ENCODE results near the gene HSF2BP. TPM values are rescaled to one million over a fixed set of nuclear protein-coding genes. Genes with fewer than 3 reads are reported as not detected.

The HSF2BP gene
- total RNA-seq, 6 experiments from 2014 or later: 0.33 to 0.90 (median 0.59) TPM

GRCh38 chr21:43639470-43640353 is 19.6 kb downstream of the HSF2BP start:
- H3K36me3 Mint-ChIP-seq (ENCODE audit: low read depth): no peaks in the 10 kb centered on the region
- TF ChIP-seq, protein P1, sequence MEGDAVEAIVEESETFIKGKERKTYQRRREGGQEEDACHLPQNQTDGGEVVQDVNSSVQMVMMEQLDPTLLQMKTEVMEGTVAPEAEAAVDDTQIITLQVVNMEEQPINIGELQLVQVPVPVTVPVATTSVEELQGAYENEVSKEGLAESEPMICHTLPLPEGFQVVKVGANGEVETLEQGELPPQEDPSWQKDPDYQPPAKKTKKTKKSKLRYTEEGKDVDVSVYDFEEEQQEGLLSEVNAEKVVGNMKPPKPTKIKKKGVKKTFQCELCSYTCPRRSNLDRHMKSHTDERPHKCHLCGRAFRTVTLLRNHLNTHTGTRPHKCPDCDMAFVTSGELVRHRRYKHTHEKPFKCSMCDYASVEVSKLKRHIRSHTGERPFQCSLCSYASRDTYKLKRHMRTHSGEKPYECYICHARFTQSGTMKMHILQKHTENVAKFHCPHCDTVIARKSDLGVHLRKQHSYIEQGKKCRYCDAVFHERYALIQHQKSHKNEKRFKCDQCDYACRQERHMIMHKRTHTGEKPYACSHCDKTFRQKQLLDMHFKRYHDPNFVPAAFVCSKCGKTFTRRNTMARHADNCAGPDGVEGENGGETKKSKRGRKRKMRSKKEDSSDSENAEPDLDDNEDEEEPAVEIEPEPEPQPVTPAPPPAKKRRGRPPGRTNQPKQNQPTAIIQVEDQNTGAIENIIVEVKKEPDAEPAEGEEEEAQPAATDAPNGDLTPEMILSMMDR (IDR thresholded peaks at IDR 0.05): no peak
- H3K27me3 Mint-ChIP-seq (ENCODE audit: insufficient read depth): peaks cover 1% of the 10 kb centered on the region; the same call in 1 of the 2 replicates
- DNase-seq: peak; percentile 45
- H3K4me3 Mint-ChIP-seq: no peak overlapping the region
- peaks cover 23% of the 10 kb centered on the region for H3K4me1 Mint-ChIP-seq (ENCODE audit: low read depth)
- H3K9me3 Mint-ChIP-seq: no peaks in the 10 kb centered on the region
- H3K27ac Mint-ChIP-seq: no peak overlapping the region

DNA sequence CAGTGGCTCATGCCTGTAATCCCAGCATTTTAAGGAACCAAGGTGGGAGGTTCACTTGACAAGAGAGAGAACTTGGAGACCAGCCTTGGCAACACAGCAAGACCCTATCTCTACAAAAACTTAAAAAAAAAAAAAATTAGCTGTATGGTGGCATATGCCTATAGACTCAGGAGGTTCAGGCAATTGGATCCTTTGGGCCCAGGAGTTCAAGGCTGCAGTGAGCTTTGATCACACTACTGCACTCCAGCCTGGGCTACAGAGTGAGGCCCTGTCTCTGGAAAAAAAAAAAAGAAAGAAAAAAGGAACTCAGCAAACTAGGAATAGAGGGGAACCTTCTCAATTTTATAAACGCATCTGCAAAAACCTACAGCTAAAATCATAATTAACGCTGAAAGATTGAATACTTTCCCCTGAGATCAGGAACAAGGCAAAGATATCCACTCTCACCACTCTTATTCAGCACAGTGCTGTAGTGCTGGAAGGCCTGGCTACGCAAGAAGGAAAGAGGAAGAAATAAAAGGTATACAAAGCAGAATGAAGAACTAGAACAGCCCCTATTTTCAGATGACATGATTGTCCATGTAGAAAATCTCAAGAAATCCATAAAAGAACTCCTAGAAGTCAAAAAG is 21.6 kb downstream of the HSF2BP start:
- no peaks in the 10 kb centered on the region for H3K9me3 Mint-ChIP-seq
- TF ChIP-seq, protein P1 (IDR thresholded peaks at IDR 0.05): no peak
- H3K27me3 Mint-ChIP-seq (ENCODE audit: insufficient read depth): peaks cover 3% of the 10 kb centered on the region
- H3K27ac Mint-ChIP-seq: no peak overlapping the region
- H3K4me3 Mint-ChIP-seq: no peak overlapping the region
- H3K4me1 Mint-ChIP-seq (ENCODE audit: low read depth): peaks cover 19% of the 10 kb centered on the region
- DNase-seq: no peak
- no peaks in the 10 kb centered on the region for H3K36me3 Mint-ChIP-seq (ENCODE audit: low read depth)

DNA sequence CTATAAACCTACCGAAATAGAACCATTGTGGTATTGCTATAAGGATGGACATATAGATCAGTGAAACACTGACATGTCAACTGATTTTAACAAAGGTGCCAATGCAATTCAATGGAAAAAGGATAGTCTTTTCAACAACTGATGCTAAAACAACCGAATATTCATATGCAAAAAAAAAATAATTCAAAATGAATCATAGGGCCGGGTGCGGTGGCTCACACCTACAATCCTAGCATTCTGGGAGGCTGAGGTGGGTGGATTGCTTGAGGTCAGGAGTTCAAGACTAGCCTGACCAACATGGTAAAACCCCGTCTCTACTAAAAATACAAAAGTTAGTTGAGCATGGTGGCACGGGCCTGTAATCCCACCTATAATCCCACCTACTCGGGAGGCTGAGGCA is 23.9 kb downstream of the HSF2BP start:
- Mint-ChIP-seq H3K27me3 (ENCODE audit: insufficient read depth) (peaks cover 3% of the 10 kb centered on the region), H3K4me1 (ENCODE audit: low read depth) (peaks cover 24% of the 10 kb centered on the region), H3K4me3 (no peak overlapping the region), H3K36me3 (ENCODE audit: low read depth) (no peaks in the 10 kb centered on the region), H3K27ac (no peak overlapping the region), H3K9me3 (no peaks in the 10 kb centered on the region)
- DNase-seq: no peak
- TF ChIP-seq, protein P1 (IDR thresholded peaks at IDR 0.05): no peak

DNA sequence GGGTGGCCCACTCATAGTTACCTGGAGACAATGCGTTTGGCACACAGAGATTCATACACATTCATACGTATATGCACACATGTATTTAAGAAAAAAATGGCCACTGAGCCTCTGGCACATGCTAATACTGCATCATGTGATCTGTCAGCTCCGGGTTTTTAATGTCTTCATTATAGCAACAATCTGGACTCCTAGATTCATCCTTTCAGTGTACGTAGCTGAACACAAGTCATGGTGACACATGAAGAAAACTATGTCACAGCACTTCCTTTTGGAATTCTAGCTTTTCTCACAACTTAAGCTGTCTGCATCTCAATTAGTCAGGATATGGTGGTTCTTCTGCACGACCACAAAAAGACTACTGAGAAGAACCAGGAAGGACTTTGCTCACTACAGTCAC is 24.7 kb downstream of the HSF2BP start:
- Mint-ChIP-seq H3K27ac (no peak overlapping the region), H3K36me3 (ENCODE audit: low read depth) (no peaks in the 10 kb centered on the region), H3K4me3 (no peak overlapping the region), H3K4me1 (ENCODE audit: low read depth) (peaks cover 18% of the 10 kb centered on the region), H3K27me3 (ENCODE audit: insufficient read depth) (peaks cover 3% of the 10 kb centered on the region), H3K9me3 (no peaks in the 10 kb centered on the region)
- TF ChIP-seq, protein P1 (IDR thresholded peaks at IDR 0.05): no peak
- DNase-seq: peak; percentile 39

- Mint-ChIP-seq H3K4me1 (ENCODE audit: low read depth) (peaks cover 14% of the 10 kb centered on the region), H3K27ac (no peak overlapping the region; the same call in 1 of the 2 replicates), H3K4me3 (no peak overlapping the region), H3K27me3 (ENCODE audit: insufficient read depth) (peaks cover 3% of the 10 kb centered on the region), H3K36me3 (ENCODE audit: low read depth) (peaks cover 8% of the 10 kb centered on the region; the same call in 1 of the 2 replicates), H3K9me3 (peaks cover 12% of the 10 kb centered on the region)
- no peak for DNase-seq
- TF ChIP-seq, protein P1 (IDR thresholded peaks at IDR 0.05): no peak
These were observed 26.8 kb downstream of the HSF2BP start for GRCh38 chr21:43632373-43632905.

Data from HFFc6 (cell line).